HG02642 (cell line): ENCODE data around the gene MKRN2.

ENCODE experiments used
- ATAC-seq: cut with Tn5 transposase; IDR thresholded peaks from one replicate; pipeline ENCODE4 v1.9.1; 2021; ENCODE audit warnings: mild to moderate bottlenecking; ENCODE audit not compliant: unreplicated experiment, poor library complexity

Gene MKRN2

GRCh38 chr3:12549971-12550760 lies 6.7 kb upstream of the MKRN2 start:
- ATAC-seq = no peak

- no peak for ATAC-seq
Observed at GRCh38 chr3:12553921-12554391, 2.9 kb upstream of the MKRN2 start.

DNA sequence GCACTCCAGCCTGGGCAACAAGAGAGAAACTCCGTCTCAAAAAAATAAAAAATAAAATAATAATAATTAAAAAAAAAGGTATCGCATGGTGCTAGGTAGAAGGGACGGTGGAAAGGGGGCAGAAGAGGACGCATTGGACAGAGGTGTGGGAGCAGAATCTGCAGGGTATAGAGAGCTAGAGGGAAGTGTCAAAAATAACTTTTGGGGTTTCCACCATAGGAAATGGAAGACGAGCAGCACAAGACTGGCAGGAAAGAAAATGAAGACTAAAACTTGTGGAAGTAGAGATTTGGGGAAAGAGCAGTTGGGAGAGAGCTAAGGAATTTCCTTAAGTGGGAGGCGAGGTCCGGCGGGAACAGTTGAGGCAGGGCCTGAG lies 585 bp upstream of the MKRN2 start:
- peak; percentile 2 for ATAC-seq

DNA sequence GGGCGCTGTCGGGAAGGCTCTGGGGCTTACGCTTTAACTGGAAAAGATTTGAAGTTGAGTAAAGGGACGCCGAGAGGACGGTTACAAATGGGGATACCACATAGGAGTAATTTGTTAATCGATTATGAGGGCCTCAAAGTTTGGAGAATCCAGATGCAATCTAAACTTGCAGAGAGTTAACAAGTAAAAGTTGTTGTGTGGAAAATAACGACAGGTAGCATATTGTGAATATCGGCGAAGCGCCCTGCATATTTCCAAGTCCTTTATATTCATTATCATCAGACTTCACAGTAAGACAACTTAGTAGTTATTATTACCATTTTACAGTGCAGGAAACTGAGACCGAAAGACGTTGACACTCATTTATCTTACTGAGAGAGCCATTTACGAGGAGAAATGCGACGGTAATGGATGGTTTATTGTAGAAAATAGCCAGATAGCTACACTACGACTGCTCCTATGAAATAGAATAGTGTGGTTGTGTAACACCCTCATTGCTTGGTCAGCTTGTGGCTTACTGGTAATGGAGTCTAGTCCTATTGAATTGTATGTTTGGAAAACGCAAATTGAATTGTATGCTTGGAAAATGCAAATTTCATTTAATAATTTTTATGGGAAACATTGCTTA lies 700 bp downstream of the MKRN2 start:
- no peak for ATAC-seq

DNA sequence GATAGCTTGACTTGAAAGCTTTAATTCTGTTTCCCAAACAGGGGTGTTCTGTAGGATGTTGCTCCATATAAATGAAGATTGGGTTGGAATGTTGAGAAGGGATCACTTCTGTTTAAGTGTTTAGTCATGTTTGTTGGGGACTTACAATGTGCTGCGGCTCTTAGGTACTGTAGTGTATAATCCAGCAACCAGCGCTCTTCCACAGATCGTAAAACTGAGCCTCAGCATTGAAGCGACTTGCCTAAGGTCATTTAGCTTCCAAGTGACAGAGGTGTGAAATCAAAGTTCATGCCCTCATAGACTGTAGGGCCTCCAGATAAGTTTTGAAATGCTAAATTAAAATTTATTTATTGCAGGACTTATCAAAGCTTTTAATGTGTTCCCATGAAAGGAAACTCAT lies 1.8 kb downstream of the MKRN2 start:
- no peak for ATAC-seq

GRCh38 chr3:12559520-12559919 lies 2.6 kb downstream of the MKRN2 start:
- no peak for ATAC-seq

GRCh38 chr3:12560505-12561190 lies 3.8 kb downstream of the MKRN2 start:
- peak; percentile 38 for ATAC-seq

DNA sequence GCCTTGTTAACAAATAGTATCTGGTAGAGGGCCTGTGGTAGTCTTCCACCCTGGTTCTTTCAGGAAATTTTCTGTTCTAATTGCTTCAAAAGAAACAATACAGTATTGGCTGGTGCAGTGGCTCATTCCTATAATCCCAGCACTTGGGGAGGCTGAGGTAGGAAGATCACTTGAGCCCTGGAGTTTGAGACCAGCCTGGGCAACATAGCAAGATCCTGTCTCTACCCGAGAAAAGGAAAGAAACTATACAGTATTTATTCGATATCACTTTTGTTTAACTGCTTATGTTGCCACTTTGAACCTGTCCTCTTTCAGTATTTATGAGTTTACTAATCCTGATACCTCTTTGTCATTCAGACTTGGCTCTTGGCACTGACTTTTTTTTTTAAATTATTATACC lies 4.5 kb downstream of the MKRN2 start:
- no peak for ATAC-seq

GRCh38 chr3:12562451-12562850 lies 5.6 kb downstream of the MKRN2 start:
- no peak for ATAC-seq

- ATAC-seq = no peak
Observed at GRCh38 chr3:12566976-12567375, 10.1 kb downstream of the MKRN2 start.

DNA sequence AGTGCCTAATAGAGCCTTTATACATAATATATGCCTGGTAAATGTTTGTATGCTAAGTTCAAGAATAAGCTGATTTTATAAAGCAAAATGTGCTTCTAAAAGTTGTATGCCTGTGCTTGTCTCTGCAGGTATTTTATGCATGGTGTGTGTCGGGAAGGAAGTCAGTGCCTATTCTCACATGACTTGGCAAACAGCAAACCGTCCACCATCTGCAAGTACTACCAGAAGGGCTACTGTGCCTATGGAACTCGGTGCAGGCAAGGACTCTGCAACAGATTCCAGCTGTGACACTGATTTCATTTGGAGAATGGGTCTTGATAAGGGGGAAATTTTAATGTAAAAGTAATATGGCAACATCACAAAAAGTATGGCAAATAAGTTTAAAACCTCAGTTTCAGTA lies 11.9 kb downstream of the MKRN2 start:
- ATAC-seq = no peak

DNA sequence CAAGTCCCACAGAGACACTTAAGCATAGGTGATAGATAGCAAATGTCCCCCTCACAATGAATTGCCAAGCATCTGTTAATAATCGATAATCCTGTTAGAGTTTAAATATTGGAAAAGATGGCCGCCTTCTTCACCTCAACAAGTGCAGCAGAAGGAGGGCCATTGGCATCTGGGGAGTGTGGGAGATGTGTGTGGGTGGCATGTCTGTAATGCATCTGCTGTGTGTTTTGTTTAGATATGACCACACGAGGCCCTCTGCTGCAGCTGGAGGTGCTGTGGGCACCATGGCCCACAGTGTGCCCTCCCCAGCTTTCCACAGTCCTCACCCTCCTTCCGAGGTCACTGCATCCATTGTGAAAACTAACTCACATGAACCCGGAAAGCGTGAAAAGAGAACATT lies 12.9 kb downstream of the MKRN2 start:
- ATAC-seq = no peak

DNA sequence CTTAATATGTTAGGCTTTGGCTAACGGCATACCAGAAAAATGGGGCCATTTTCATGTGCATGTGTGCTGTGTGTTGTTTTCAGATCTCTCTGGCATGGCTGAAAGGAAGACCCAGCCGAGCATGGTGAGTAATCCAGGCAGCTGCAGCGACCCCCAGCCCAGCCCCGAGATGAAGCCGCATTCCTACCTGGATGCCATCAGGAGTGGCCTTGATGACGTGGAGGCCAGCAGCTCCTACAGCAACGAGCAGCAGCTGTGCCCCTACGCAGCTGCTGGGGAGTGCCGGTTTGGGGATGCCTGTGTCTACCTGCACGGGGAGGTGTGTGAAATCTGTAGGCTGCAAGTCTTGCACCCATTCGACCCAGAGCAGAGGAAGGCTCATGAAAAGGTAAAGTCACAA lies 15.1 kb downstream of the MKRN2 start:
- ATAC-seq = no peak

DNA sequence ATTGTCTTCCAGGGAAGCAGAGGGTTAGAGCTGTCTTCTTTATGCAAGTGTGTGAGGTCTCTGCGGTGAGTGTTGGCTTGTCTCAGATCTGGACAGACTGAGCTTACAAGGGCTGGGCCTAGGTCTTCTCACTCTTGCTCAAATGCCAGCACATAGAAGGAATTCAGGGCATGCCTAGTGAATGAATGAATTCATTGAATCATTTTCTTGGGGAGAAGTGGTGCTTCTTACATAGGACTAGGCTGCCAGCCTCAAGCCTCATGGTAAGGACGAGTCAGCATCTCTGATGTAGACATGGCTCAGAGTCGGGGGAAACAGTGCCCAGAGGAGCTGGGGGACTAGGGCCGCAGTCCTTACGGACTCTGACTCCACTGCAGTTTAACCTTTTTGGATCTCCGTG lies 17.2 kb downstream of the MKRN2 start:
- no peak for ATAC-seq

DNA sequence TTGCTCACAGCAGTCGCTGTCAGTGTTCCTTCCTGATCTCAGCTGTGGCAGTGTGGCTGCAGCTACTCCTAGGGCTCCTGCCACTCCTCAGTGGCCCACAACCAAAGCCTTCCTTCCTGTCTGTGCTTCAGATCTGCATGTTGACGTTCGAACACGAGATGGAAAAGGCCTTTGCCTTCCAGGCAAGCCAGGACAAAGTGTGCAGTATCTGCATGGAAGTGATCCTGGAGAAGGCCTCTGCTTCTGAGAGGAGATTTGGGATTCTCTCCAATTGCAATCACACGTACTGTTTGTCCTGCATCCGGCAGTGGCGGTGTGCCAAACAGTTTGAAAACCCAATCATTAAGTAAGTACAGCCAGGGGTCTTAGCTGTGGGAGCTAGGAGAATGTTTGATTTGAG lies 17.8 kb downstream of the MKRN2 start:
- ATAC-seq = no peak

DNA sequence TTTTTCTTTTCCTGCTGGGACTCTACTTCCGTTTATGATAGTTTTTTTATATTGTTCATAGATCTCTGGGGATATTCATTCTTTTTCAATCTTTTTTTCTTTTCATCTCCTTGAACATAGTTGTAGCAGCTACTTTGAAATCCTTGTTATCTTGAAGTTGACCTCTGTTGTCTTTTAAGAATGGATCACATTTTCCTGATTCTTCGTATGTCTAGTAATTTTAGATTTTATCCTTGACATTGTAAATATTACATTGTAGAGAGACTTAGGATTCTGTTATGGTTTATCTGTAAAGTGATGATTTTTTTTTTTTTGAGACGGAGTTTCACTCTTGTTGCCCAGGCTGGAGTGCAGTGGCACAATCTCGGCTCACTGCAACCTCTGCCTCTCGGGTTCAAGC lies 20.5 kb downstream of the MKRN2 start:
- ATAC-seq = no peak

GRCh38 chr3:12578742-12579141 lies 21.9 kb downstream of the MKRN2 start:
- no peak for ATAC-seq

- no peak for ATAC-seq
Observed at GRCh38 chr3:12579456-12579855, 22.6 kb downstream of the MKRN2 start.

GRCh38 chr3:12579905-12580304 lies 23.0 kb downstream of the MKRN2 start:
- ATAC-seq = no peak

DNA sequence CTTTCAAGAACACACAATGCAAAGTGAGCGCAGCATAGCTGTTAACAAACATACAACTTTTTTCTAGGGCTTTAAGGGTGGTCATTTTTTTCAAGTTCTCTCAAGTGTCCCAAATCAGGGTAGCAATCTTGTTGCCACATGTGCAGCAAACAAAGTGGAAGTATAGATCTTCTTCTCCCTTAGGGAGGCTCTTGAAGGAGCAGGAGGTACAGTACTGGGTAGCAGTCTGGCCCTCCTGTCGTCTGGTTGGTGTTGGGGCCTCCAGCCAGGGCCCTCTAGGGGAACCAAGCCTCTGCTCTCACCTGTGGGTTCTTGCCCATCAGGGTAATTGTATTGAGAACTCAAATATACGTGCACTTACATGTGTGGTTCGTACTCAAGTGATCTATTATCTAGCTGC lies 25.8 kb downstream of the MKRN2 start:
- ATAC-seq = no peak

DNA sequence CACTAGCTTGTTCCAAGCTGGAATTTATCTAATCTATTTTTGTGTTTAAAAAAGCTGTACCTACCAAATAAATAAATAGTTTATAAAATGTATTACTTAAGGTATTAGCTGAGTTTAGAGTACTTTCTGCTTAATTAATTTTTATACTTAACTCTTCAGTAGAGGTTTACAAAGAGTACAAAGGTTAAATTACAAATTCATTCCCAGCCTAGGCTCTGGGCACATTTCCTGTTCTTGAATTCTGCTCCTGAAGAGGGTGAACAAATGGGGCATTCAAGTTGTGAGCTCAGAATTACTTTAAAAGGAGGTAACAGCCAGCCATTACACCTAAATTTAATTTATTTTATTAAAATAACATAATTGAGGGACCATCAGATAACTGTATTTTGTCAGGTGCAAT lies 26.4 kb downstream of the MKRN2 start:
- ATAC-seq = no peak
